Brain microvascular endothelial cell (primary cell): ENCODE data around the gene CYP3A4.
"Not testable (repeated sequence)": the region's sequence is repeated elsewhere in the genome, so short reads cannot be mapped to it uniquely, and the experiment has no call there.

Experiments
- DNase-seq: peaks from one replicate; pipeline ENCODE4 v3.0.0-alpha.2; 2020
- H3K27ac ChIP-seq: fragments of 250-450 bp; sonication (Bioruptor Pico); 2 replicates; pipeline ENCODE4 v1.5.1; 2020; ENCODE audit warnings: mild to moderate bottlenecking, moderate library complexity
- H3K27me3 ChIP-seq: fragments of 250-450 bp; sonication (Bioruptor Pico); replicated peaks from 2 replicates; pipeline ENCODE4 v1.5.1; 2020; ENCODE audit warnings: mild to moderate bottlenecking
- H3K36me3 ChIP-seq: fragments of 250-450 bp; sonication (Bioruptor Pico); replicated peaks from 2 replicates; pipeline ENCODE4 v1.5.1; 2020; ENCODE audit warnings: mild to moderate bottlenecking
- H3K4me3 ChIP-seq: 2 replicates; pipeline ENCODE4 v1.5.1; 2011; ENCODE audit warnings: low read depth, mild to moderate bottlenecking, control low read depth, low read length, moderate library complexity
- in situ Hi-C: cut with HindIII; loops from 2 replicates; pipeline ENCODE4 v1.10.0; 2017; ENCODE audit warnings: low sequenced_read_pairs, low pct_ligation_motif_present
- TF ChIP-seq, protein P1 (sequence below): IDR thresholded peaks from 2 replicates; pipeline ENCODE4 v1.5.1; 2011; ENCODE audit warnings: low read depth, mild to moderate bottlenecking, moderate library complexity, low read length, control low read depth, inconsistent platforms; ENCODE audit errors: missing control alignments

CYP3A4 gene

GRCh38 chr7:99790407-99790806 is 6.4 kb upstream of the CYP3A4 start:
- no peak for DNase-seq
- Histone ChIP-seq H3K27me3 (no peaks in the 10 kb centered on the region), H3K4me3 (no peak overlapping the region), H3K27ac (no peak overlapping the region), H3K36me3 (no peaks in the 10 kb centered on the region)
- in situ Hi-C loops: no loop called here
- TF ChIP-seq, protein P1, sequence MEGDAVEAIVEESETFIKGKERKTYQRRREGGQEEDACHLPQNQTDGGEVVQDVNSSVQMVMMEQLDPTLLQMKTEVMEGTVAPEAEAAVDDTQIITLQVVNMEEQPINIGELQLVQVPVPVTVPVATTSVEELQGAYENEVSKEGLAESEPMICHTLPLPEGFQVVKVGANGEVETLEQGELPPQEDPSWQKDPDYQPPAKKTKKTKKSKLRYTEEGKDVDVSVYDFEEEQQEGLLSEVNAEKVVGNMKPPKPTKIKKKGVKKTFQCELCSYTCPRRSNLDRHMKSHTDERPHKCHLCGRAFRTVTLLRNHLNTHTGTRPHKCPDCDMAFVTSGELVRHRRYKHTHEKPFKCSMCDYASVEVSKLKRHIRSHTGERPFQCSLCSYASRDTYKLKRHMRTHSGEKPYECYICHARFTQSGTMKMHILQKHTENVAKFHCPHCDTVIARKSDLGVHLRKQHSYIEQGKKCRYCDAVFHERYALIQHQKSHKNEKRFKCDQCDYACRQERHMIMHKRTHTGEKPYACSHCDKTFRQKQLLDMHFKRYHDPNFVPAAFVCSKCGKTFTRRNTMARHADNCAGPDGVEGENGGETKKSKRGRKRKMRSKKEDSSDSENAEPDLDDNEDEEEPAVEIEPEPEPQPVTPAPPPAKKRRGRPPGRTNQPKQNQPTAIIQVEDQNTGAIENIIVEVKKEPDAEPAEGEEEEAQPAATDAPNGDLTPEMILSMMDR: no peak

- Histone ChIP-seq H3K27me3 (no peaks in the 10 kb centered on the region), H3K4me3 (no peak overlapping the region), H3K27ac (no peak overlapping the region), H3K36me3 (no peaks in the 10 kb centered on the region)
- in situ Hi-C loops: no loop called here
- no peak for DNase-seq
- TF ChIP-seq, protein P1: no peak
Observed at GRCh38 chr7:99789441-99790070, 5.6 kb upstream of the CYP3A4 start.

GRCh38 chr7:99788554-99788953 is 4.6 kb upstream of the CYP3A4 start:
- DNase-seq: no peak
- in situ Hi-C loops: no loop called here
- Histone ChIP-seq H3K36me3 (no peaks in the 10 kb centered on the region), H3K27me3 (no peaks in the 10 kb centered on the region), H3K27ac (no peak overlapping the region), H3K4me3 (no peak overlapping the region)
- TF ChIP-seq, protein P1: no peak

GRCh38 chr7:99786726-99787335 is 2.8 kb upstream of the CYP3A4 start:
- TF ChIP-seq, protein P1: no peak
- Histone ChIP-seq H3K36me3 (no peaks in the 10 kb centered on the region), H3K27me3 (no peaks in the 10 kb centered on the region), H3K4me3 (no peak overlapping the region), H3K27ac (no peak overlapping the region)
- in situ Hi-C loops: no loop called here
- DNase-seq: no peak

DNA sequence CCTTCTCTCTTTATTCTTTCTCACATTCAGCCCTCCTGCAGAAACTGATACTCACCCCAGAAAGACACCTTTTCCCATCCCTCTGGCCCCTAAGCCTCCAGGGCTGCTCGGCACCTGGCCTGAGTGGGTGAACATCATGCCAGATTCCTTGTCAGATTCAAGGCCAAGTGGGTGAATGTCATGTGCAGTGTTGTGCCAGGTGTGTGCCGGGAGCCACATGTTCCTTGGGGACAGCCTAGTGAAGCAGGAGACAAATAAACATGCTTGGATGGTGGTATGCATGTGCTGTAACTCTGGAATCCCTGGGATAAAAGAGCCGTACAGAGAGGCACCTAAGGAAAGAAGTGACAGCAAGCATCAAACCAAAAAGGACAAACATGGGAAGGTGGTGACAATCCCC is 1.7 kb upstream of the CYP3A4 start:
- DNase-seq, H3K4me3 ChIP-seq, H3K36me3 ChIP-seq, in situ Hi-C loops, H3K27ac ChIP-seq, H3K27me3 ChIP-seq: not testable (repeated sequence)

DNA sequence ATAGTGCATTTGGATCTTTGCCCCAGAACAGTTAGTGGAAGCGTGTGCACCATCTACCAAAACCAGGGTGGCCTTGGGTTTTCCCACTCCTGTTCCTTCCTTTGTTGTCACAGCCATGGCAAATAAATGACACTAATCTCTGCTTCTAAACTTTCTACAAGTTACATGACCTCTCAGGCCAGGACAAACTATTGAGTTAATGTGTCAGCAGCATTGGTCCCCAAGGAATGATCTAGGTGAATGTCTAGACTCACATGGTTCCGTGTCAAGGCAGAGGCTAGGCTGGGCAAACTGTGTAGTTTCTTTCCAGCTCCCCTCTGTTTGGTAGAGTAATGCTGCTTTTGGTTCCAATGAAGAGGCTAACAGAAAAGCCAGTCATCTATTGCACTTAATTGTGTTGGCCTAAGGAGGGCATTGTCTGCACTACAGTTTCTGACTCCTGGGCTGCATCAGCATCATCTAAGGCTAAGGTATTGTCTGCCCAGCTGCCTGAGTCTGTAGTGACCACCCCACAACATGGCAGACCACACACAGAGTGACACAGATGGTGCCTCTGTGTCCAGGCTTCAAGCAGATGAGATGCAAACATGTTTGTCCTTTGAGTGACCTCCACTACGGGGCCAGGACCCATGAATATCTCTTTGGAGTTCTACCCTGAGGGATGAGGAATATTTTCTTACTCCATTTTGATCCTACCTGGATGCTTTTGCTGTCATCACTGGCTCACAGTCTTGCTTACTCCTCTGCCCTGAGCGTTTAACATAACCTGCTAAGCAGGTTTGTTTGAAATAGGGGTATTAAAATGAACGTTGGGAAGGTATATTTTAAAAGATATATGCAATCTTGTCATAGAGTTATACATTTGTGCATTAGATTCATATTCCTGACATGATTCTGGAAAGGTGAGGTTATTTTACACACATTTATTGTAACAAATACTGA is 1.7 kb downstream of the CYP3A4 start:
- no peak for DNase-seq
- H3K36me3 ChIP-seq: no peaks in the 10 kb centered on the region
- H3K27ac ChIP-seq: no peak overlapping the region
- no peaks in the 10 kb centered on the region for H3K27me3 ChIP-seq
- TF ChIP-seq, protein P1: no peak
- H3K4me3 ChIP-seq: no peak overlapping the region
- in situ Hi-C loops: no loop called here
